GM21367 (cell line): ENCODE results near the gene MCM3AP.

Source experiments
- ATAC-seq: cut with Tn5 transposase; IDR thresholded peaks from one replicate; pipeline ENCODE4 v1.9.1; 2021; ENCODE audit not compliant: unreplicated experiment

The MCM3AP gene

GRCh38 chr21:46220275-46220810, 65.1 kb downstream of the MCM3AP start:
- no peak for ATAC-seq

GRCh38 chr21:46219591-46220239, 65.7 kb downstream of the MCM3AP start:
- no peak for ATAC-seq

GRCh38 chr21:46218906-46219590, 66.4 kb downstream of the MCM3AP start:
- no peak for ATAC-seq

GRCh38 chr21:46217511-46218196, 67.8 kb downstream of the MCM3AP start:
- no peak for ATAC-seq

GRCh38 chr21:46216132-46216747, 69.2 kb downstream of the MCM3AP start:
- no peak for ATAC-seq

GRCh38 chr21:46215436-46216131, 69.8 kb downstream of the MCM3AP start:
- no peak for ATAC-seq

- no peak for ATAC-seq
Measured at GRCh38 chr21:46214478-46215340, 70.7 kb downstream of the MCM3AP start.

GRCh38 chr21:46213620-46214286, 71.7 kb downstream of the MCM3AP start:
- no peak for ATAC-seq

- no peak for ATAC-seq
Measured at GRCh38 chr21:46212721-46213484, 72.5 kb downstream of the MCM3AP start.

GRCh38 chr21:46211786-46212720, 73.4 kb downstream of the MCM3AP start:
- ATAC-seq = no peak

- ATAC-seq = no peak
Measured at GRCh38 chr21:46211376-46211775, 74.0 kb downstream of the MCM3AP start.

GRCh38 chr21:46210378-46211136, 74.9 kb downstream of the MCM3AP start:
- no peak for ATAC-seq

GRCh38 chr21:46208761-46209721, 76.4 kb downstream of the MCM3AP start:
- ATAC-seq = no peak

- ATAC-seq = no peak
Measured at GRCh38 chr21:46207920-46208591, 77.4 kb downstream of the MCM3AP start.
